Dermis blood vessel endothelial cell (primary cell): ENCODE measurements around the gene PLA2G2A. TPM values are rescaled to one million over a fixed set of nuclear protein-coding genes. Genes with fewer than 3 reads are reported as not detected.
"Not testable (repeated sequence)": the region's sequence is repeated elsewhere in the genome, so short reads cannot be mapped to it uniquely, and the experiment has no call there.

Experiments used
- DNase-seq: peaks from one replicate; pipeline ENCODE4 v3.0.0; 2010
- total RNA-seq: library from RNA; depleted of rRNA; stranded (reverse); fragments of >200 nt; gene quantifications from 2 replicates; pipeline ENCODE4 v1.2.3, GENCODE V29; 2014

The PLA2G2A gene
- total RNA-seq: not detected in 2 replicates

- no peak for DNase-seq
Observed at GRCh38 chr1:19979494-19979977, at the start of gene PLA2G2A. Gene PLA2G2A (minus strand): TSS chr1:19979618. CDS start chr1:19978773, 845 bp downstream.

- no peak for DNase-seq
Observed at GRCh38 chr1:20028726-20029125, 49.3 kb upstream of the PLA2G2A start.

- DNase-seq: no peak
Observed at GRCh38 chr1:20028125-20028524, 48.7 kb upstream of the PLA2G2A start.

DNA sequence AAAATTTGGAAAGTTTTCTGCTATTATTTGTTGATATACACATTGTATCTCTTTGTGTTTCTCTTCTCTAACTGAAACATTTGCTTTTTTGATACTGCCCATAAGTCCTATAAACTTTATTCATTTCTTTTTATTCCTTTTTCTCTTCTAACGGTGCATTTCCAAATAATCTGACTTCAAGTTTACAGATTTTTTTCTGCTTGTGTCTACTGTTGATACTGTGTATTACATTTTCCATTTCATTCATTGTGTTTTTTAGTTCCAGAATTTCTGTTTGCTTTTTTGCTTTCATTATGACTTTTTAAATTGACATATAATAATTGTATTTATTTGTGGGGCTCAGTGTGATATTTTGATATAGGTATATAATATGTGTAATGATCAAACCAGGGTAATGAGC, 38.3 kb upstream of the PLA2G2A start:
- no peak for DNase-seq

DNA sequence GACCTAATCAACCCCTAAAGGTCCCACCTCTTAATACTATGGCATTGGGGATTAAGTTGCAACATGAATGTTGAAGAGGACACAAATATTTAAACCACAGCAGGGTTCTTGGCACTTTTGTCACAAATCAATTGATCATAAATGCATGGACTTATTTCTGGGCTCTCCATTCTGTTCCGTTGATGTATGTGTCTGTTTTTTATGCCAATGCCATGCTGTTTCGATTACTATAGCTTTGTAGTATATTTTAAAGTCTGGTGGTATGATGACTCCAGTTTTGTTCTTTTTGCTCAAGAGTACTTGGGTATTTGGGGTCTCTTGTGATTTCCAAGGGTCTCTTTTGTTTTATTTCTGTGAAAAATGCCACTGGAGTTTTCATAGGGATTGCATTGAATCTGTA, 34.7 kb upstream of the PLA2G2A start:
- no peak for DNase-seq

DNA sequence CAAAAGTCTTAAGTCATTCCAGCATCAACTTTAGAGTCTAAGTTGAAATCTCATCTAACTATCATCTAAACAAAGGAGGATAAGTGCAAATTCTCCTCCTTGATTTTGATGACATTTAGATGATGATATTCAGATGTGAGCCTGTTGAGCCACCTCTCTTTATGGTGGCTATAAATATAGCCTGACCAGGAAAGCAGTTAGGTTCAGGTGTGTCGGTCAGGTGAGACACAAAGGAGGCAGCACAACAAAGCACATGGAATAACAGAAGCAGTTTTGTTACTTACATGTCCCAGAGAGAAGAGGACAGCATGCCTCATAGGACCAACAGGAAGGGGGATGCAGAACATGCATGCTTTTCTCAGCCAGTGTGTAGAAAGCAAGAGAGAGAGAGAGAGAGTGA, 30.6 kb upstream of the PLA2G2A start:
- DNase-seq: no peak

DNA sequence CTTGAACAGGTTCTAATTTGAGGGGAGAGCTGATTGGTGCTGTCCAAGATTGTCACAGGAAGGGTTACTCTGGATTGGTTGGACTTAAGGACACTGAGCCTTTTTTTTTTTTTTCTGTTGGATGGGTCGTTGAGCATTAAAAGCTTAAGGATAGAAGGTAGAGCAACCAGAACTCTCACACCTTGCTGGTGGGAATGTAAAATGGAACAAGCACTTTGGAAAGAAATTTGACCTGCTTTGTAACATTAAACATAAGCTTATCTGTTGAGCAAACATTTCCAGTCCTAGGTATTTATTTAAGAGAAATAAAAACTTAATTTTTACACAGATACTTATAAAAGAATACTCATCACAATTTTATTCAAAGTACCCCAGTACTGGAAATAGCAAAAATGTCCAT, 29.8 kb upstream of the PLA2G2A start:
- no peak for DNase-seq

DNA sequence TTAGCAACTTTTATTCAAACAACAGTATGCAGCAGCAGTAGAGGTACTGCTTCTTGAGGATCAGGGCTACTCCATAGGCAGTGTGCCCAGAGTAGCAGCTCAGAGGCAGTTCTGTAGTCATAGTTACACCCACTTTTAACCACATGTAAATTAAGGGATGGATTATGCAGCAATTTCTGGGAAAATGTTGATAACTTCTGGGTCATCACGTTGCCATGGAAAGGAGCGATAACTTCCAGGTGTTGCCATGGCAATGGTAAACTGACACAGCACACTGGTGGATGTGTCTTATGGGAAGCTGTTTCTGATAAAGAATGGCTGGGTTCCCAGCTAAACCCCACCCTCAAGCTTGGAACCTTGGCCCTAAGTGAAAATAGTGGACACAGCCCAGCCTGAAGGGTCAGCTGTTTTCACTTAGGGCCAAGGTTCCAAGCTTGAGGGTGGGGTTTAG, 29.0 kb upstream of the PLA2G2A start:
- no peak for DNase-seq

DNA sequence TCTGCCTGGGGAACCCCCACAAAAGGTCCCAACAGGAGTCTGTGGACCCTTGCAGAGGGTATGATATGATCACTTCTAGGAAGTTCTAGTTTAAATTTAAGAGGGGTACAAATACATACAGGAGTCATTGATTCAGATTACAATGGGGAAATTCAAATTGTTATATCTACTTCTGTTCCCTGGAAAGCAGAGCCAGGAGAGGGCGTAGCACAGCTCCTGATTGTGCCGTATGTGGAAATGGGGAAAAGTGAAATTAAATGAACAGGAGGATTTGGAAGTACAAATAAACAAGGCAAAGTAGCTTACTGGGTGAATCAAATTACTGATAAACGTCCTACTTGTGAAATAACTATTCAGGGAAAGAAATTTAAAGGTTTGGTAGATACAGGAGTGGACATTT, 19.4 kb upstream of the PLA2G2A start:
- DNase-seq: not testable (repeated sequence)

GRCh38 chr1:19990689-19991088, 11.3 kb upstream of the PLA2G2A start:
- no peak for DNase-seq

DNA sequence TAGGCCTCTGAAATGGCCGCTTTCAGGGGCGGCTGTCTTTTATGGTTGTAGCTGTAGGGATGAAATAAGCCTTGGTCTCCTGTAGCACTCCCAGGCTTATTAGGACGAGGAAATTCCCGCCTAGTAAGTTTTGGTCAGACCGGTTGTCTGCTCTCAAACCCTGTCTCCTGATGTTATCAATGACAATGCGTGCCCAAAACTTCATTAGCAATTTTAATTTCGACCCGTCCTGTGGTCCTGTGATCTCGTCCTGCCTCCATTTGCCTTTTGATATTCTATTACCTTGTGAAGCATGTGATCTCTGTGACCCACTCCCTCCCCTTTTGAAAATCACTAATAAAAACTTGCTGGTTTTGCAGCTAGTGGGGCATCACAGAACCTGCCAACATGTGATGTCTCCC, 10.8 kb upstream of the PLA2G2A start:
- DNase-seq: not testable (repeated sequence)

- DNase-seq: no peak
Observed at GRCh38 chr1:19988267-19989006, 9.0 kb upstream of the PLA2G2A start.

GRCh38 chr1:19987719-19988118, 8.3 kb upstream of the PLA2G2A start:
- DNase-seq: no peak

DNA sequence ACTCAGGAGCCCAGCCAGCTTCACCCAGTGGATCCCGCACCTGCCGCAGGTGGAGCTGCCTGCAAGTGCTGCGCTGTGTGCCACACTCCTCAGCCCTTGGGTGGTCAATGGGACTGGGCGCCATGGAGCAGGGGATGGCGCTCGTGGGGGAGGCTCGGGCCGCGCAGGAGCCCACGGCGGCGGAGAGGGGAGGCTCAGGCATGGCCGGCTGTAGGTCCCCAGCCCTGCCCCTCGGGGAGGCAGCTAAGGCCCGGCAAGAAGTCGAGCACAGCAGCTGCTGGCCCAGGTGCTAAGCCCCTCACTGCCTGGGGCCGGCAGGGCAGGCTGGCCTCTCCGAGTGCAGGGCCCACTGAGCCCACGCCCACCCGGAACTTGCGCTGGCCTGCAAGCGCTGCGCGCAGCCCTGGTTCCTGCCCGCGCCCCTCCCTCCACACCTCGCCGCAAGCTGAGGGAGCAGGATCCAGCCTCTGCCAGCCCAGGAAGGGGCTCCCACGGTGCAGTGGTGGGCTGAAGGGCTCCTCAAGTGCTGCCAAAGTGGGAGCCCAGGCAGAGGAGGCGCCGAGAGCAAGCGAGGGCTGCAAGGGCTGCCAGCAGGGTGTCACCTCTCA, 5.1 kb upstream of the PLA2G2A start:
- not testable (repeated sequence) for DNase-seq

- DNase-seq: no peak
Observed at GRCh38 chr1:19981507-19982312, 2.3 kb upstream of the PLA2G2A start.

GRCh38 chr1:19981170-19981506, 1.7 kb upstream of the PLA2G2A start:
- DNase-seq: no peak

DNA sequence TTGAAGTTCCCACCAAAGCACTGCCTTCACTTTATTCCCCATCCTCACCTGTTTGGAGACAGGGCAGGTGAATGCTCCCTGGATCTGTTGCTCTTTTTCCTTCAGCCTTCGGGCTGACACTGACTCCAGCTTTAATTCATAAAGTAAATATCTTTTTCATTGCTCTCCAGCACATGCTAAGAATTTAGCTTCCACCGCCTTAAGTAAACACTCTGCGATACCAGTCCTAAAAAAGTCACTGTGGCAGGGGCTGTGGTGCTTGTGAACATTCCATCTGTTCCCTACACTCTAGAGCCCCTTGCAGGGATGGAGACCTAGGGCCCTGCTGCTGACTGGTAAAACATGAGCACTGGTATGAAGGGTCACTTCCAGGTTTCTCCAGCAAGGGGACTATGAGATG, 896 bp upstream of the PLA2G2A start:
- DNase-seq: no peak

DNA sequence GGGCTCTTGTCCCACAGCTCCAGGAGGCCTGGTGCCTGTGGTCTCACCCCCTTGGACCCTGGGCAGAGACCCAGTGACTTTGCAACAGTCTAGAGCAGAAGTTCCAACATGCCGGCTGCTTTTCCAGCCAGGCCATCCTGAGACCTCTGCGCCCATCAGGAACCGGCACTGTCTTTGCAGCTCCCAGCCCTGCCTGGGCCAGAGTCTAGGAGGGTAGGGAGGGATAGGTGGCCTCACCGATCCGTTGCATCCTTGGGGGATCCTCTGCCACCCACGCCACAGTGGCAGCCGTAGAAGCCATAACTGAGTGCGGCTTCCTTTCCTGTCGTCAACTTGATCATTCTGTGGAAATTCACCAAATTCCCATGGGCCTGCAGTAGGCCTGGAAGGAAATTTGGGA, 1.3 kb downstream of the PLA2G2A start:
- DNase-seq: no peak

- no peak for DNase-seq
Observed at GRCh38 chr1:19976317-19977003, 3.0 kb downstream of the PLA2G2A start.

DNA sequence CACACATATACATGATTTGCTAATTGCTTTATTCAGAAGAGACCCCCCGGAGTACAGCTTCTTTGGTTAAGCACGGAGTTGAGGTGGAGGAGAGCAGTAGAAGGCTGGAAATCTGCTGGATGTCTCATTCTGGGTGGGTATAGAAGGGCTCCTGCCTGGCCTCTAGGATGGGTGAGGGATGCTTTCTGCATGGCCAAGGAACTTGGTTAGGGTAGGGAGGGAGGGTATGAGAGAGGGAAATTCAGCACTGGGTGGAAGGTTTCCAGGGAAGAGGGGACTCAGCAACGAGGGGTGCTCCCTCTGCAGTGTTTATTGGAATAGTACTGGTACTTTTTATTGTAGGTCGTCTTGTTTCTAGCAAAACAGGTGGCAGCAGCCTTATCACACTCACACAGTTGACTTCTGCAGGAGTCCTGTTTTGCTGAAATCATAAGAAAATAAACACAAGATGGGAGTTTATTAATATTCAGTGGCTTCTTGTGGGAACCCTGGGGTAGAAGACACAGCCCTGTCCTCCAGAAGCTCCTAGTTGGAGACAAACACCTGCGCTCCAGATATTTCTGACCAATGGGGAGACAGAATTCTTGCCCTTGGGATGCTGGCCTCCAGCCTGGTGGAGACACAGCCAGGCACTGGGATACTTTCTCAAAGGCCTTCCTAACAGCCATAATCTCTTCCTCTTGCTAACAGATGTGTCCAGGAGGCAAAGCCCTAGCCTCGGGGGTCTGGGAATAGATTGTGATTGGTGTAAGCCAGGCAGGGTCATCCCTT, 3.8 kb downstream of the PLA2G2A start:
- no peak for DNase-seq

DNA sequence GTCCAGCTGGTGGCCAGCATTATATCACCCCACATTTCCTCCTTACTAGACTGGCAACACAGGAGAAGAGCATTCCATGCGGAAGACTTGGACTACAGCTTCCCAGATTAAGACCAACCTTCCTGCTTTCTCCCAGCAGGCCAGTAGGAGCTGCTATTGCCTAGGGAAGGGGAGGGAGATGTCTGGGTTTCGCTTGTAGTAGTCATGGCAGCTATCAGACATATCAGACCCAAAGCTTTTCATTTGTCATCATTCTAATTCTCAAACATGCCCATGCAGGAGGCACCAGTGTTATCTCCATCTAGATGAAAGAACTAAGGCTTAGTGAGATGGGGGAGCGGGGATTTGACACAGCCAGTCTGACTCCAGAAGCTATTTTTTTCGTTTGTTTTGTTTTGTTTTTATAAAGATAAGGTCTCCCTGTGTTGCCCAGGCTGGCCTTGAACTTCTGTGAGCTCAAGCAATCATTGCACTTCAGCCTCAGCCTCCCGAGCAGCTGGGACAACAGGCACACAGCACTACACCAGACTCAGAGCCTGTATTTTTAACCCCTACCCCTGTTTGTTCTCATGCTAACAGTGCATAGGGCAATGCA, 4.5 kb downstream of the PLA2G2A start:
- peak; percentile 79 for DNase-seq

- DNase-seq: peak; percentile 20
Observed at GRCh38 chr1:19973616-19974015, 5.8 kb downstream of the PLA2G2A start.
